Endothelial cell of umbilical vein (primary cell): ENCODE results near the gene SNAPC2. TPM values are rescaled to one million over a fixed set of nuclear protein-coding genes. Genes with fewer than 3 reads are reported as not detected.
A peak's percentile ranks its signal among the peaks of the same experiment; 100 is the strongest.

Experiments used
- BruUV-seq: library from RNA; stranded (reverse); fragments of 400-500 nt; replicated peaks from 2 replicates; lab custom pipeline; 2021; lab: Mats Ljungman, UMichigan
- CTCF ChIA-PET: fragments of 300-600, 350-600 bp; sonication (Branson Sonifier 250); formaldehyde crosslinking; loops from one replicate; lab custom pipeline; 2021; ENCODE audit warnings: antibody characterized with exemption, inconsistent platforms; lab: Charles Lee
- POLR2A ChIA-PET: fragments of 300-600, 350-600 bp; sonication (Branson Sonifier 250); formaldehyde crosslinking; loops from one replicate; lab custom pipeline; 2021; ENCODE audit warnings: antibody characterized with exemption, inconsistent platforms; lab: Charles Lee
- DNase-seq: peaks from one replicate; pipeline ENCODE4 v3.0.0-alpha.2; 2011; ENCODE audit warnings: low read depth, low spot score
- FAIRE-seq: peaks from 2 replicates; lab custom pipeline; 2011; peaks lifted over from hg19 to GRCh38; lab: Jason Lieb, UNC
- H2AFZ ChIP-seq: 2 replicates; pipeline ENCODE4 v1.6.0; 2012; ENCODE audit warnings: low read depth, low read length, control low read depth, inconsistent platforms
- H3K27ac ChIP-seq: 2 replicates; pipeline ENCODE4 v1.5.1; 2011; ENCODE audit warnings: low read depth, mild to moderate bottlenecking, control low read depth, low read length, moderate library complexity; ENCODE audit not compliant: insufficient read depth
- H3K27me3 ChIP-seq, 2 experiments: 2 replicates each; pipeline versions ENCODE4 v1.6.0 to v1.6.1; 2011; ENCODE audit warnings: low read length in 2 of 2, mixed read lengths in 1 of 2; ENCODE audit not compliant: control insufficient read depth in 2 of 2, insufficient read depth in 2 of 2
- H3K36me3 ChIP-seq, 2 experiments: 2 replicates in 1 of 2; 3 replicates in 1 of 2; pipeline ENCODE4 v1.5.1; 2011; ENCODE audit warnings: low read length in 2 of 2, mild to moderate bottlenecking in 1 of 2, moderate library complexity in 1 of 2; ENCODE audit not compliant: control insufficient read depth in 2 of 2, insufficient read depth in 2 of 2; ENCODE audit errors: extremely low read depth in 1 of 2
- H3K4me1 ChIP-seq: 3 replicates; pipeline ENCODE4 v1.5.1; 2011; ENCODE audit warnings: mild to moderate bottlenecking, low read length; ENCODE audit not compliant: control insufficient read depth, insufficient read depth; ENCODE audit errors: extremely low read depth
- H3K4me2 ChIP-seq: 2 replicates; pipeline ENCODE4 v1.6.1; 2011; ENCODE audit warnings: low read length, control low read depth, mixed read lengths; ENCODE audit not compliant: insufficient read depth
- H3K4me3 ChIP-seq, 3 experiments: fragments of 200-600 bp in 1 of 3; sonication (generic), shearing (Covaris generic) in 1 of 3; replicated peaks in 1 of 3; 2 replicates each; pipeline ENCODE4 v1.5.1; 2011 to 2016; ENCODE audit warnings: control low read depth in 3 of 3, low read length in 3 of 3, mild to moderate bottlenecking in 2 of 3, inconsistent platforms in 1 of 3, low read depth in 1 of 3, moderate library complexity in 1 of 3; ENCODE audit not compliant: insufficient read depth in 1 of 3
- H3K79me2 ChIP-seq: 2 replicates; pipeline ENCODE4 v1.6.0; 2012; ENCODE audit warnings: low read length, inconsistent platforms; ENCODE audit not compliant: control insufficient read depth, insufficient read depth
- H3K9ac ChIP-seq: replicated peaks from 2 replicates; pipeline ENCODE3; 2011; ENCODE audit warnings: low read length, control low read depth; ENCODE audit not compliant: insufficient read depth; ENCODE audit errors: extremely low read depth
- H3K9me1 ChIP-seq: replicated peaks from 3 replicates; pipeline ENCODE4 v1.6.0; 2011; ENCODE audit warnings: mild to moderate bottlenecking, low read length; ENCODE audit not compliant: control insufficient read depth, insufficient read depth; ENCODE audit errors: extremely low read depth
- H3K9me3 ChIP-seq: replicated peaks from 2 replicates; pipeline ENCODE4 v1.5.1; 2012; ENCODE audit warnings: low read length, inconsistent platforms; ENCODE audit not compliant: control insufficient read depth, insufficient read depth
- H4K20me1 ChIP-seq: replicated peaks from 2 replicates; pipeline ENCODE3; 2011; ENCODE audit warnings: mild to moderate bottlenecking, low read length; ENCODE audit not compliant: control insufficient read depth, insufficient read depth; ENCODE audit errors: extremely low read depth
- EZH2 ChIP-seq: IDR thresholded peaks from 2 replicates; pipeline ENCODE4 v1.6.1; 2012; ENCODE audit warnings: borderline replicate concordance, low read depth, mild to moderate bottlenecking, moderate library complexity, low read length, inconsistent platforms; ENCODE audit not compliant: severe bottlenecking
- FOS ChIP-seq: IDR thresholded peaks from 2 replicates; pipeline ENCODE4 v1.6.1; 2011; ENCODE audit warnings: mild to moderate bottlenecking, low read length, moderate library complexity, borderline replicate concordance; ENCODE audit not compliant: insufficient read depth
- GATA2 ChIP-seq: IDR thresholded peaks from 2 replicates; pipeline ENCODE4 v1.7.0; 2011; ENCODE audit warnings: low read depth, mild to moderate bottlenecking, moderate library complexity, mixed read lengths, low read length; ENCODE audit not compliant: insufficient read length, insufficient read depth
- JUN ChIP-seq: IDR thresholded peaks from 2 replicates; pipeline ENCODE4 v1.6.1; 2011; ENCODE audit warnings: borderline replicate concordance, low read depth; ENCODE audit not compliant: insufficient read length, insufficient read depth
- MAX ChIP-seq: IDR thresholded peaks from 2 replicates; pipeline ENCODE4 v1.6.1; 2011; ENCODE audit not compliant: insufficient read depth, insufficient read length
- MYC ChIP-seq: IDR thresholded peaks from one replicate; pipeline ENCODE4 v1.6.1; 2011; ENCODE audit warnings: mild to moderate bottlenecking, low read depth, low read length
- POLR2A ChIP-seq: IDR thresholded peaks from 2 replicates; pipeline ENCODE4 v1.6.1; 2012; ENCODE audit warnings: low read depth, mild to moderate bottlenecking, control low read depth, low read length
- POLR2AphosphoS5 ChIP-seq: IDR thresholded peaks from 2 replicates; pipeline ENCODE4 v1.6.1; 2012; ENCODE audit warnings: low read depth, mild to moderate bottlenecking, control low read depth, low read length, moderate library complexity; ENCODE audit not compliant: insufficient read depth
- dilution Hi-C: fragments of 300-500 bp; cut with MboI; formaldehyde crosslinking; loops from one replicate; pipeline ENCODE4 v1.15.0; 2019; ENCODE audit warnings: low sequenced_read_pairs; ENCODE audit not compliant: extremely low pct_ligation_motif_present
- intact Hi-C: fragments of 100-400 bp; cut with micrococcal nuclease; formaldehyde crosslinking; loops from one replicate; pipeline ENCODE4 v1.10.0; 2022
- polyA plus RNA-seq, 4 experiments: library from polyadenylated mRNA; depleted of rRNA in 3 of 4; stranded (reverse) in 3 of 4; unstranded in 1 of 4; fragments of >200 nt; gene quantifications; 2 replicates each; pipeline versions ENCODE4 v1.2.1 to v1.2.3, GENCODE V29; 2011 to 2012; ENCODE audit warnings: missing spikeins in 1 of 4
- total RNA-seq: library from RNA; stranded (reverse); gene quantifications from 2 replicates; pipeline ENCODE4 v1.2.3, GENCODE V29; 2021
- TF ChIP-seq, protein P1 (sequence below), 2 donors: IDR thresholded peaks; 1 replicate in 1 of 2; 2 replicates in 1 of 2; pipeline ENCODE4 v1.5.1; 2011; ENCODE audit warnings: low read length in 2 of 2, mild to moderate bottlenecking in 2 of 2, moderate library complexity in 2 of 2, control low read depth in 1 of 2, inconsistent platforms in 1 of 2, low read depth in 1 of 2; ENCODE audit not compliant: insufficient read depth in 1 of 2; ENCODE audit errors: extremely low read depth in 1 of 2

The SNAPC2 gene
- total and polyA plus RNA-seq, 2 donors (not counting 3 experiments of a cell fraction or from before 2014, with no cell fraction given): 23.7 to 25.8 TPM

GRCh38 chr19:7924651-7925170 lies 4.6 kb downstream of the SNAPC2 start:
- POLR2A ChIA-PET: no interaction called here

More at GRCh38 chr19:7924651-7925170, 4.6 kb downstream of the SNAPC2 start:
- dilution Hi-C loops (no loop called here), intact Hi-C loops (loop anchor here (1.0 to 5.0 kb wide), 2 partner anchors 71 to 242 kb away; partner anchors contain the start of gene TRAPPC5)
- Histone ChIP-seq H3K9ac (no peak overlapping the region), H2AFZ (no peak overlapping the region), H3K27me3 (no peaks in the 10 kb centered on the region), H3K4me2 (no peak overlapping the region), H3K79me2 (no peaks in the 10 kb centered on the region), H3K9me1 (no peaks in the 10 kb centered on the region), H3K4me3 (peak overlapping the region in 1 of 3 experiments; percentile 29), H4K20me1 (no peaks in the 10 kb centered on the region), H3K36me3 (peaks cover 0 to 5% of the 10 kb centered on the region in 2 experiments), H3K27ac (no peak overlapping the region), H3K4me1 (peaks cover 31% of the 10 kb centered on the region), H3K9me3 (no peaks in the 10 kb centered on the region)
- TF ChIP-seq FOS (no peak), POLR2AphosphoS5 (no peak), JUN (no peak), MYC (no peak), GATA2 (no peak), POLR2A (no peak), EZH2 (no peak), MAX (no peak)
- TF ChIP-seq, protein P1, sequence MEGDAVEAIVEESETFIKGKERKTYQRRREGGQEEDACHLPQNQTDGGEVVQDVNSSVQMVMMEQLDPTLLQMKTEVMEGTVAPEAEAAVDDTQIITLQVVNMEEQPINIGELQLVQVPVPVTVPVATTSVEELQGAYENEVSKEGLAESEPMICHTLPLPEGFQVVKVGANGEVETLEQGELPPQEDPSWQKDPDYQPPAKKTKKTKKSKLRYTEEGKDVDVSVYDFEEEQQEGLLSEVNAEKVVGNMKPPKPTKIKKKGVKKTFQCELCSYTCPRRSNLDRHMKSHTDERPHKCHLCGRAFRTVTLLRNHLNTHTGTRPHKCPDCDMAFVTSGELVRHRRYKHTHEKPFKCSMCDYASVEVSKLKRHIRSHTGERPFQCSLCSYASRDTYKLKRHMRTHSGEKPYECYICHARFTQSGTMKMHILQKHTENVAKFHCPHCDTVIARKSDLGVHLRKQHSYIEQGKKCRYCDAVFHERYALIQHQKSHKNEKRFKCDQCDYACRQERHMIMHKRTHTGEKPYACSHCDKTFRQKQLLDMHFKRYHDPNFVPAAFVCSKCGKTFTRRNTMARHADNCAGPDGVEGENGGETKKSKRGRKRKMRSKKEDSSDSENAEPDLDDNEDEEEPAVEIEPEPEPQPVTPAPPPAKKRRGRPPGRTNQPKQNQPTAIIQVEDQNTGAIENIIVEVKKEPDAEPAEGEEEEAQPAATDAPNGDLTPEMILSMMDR (IDR thresholded peaks at IDR 0.05; ENCODE audit: extremely low read depth in 1 of 2, insufficient read depth in 1 of 2, low read depth in 1 of 2, low read length in 2 of 2): no peak
- CTCF ChIA-PET: interaction anchor here (1.5 to 1.6 kb wide), 2 partner anchors 21 to 356 kb away, joined by 3 to 5 read pairs; partner anchors contain the start of gene MAP2K7
- FAIRE-seq (no peak), DNase-seq (no peak)
- TSS peak; percentile 37 for BruUV-seq
